Caki2 (cell line): Measurements from ENCODE around the gene SLAIN2. TPM values are rescaled to one million over a fixed set of nuclear protein-coding genes. Genes with fewer than 3 reads are reported as not detected.
"Not testable (repeated sequence)": the region's sequence is repeated elsewhere in the genome, so short reads cannot be mapped to it uniquely, and the experiment has no call there.

Source experiments
- DNase-seq: peaks from one replicate; pipeline ENCODE4 v3.0.0-alpha.2; 2015; ENCODE audit warnings: low read depth
- in situ Hi-C: cut with HindIII; loops from 2 replicates; pipeline ENCODE4 v1.10.0; 2016; ENCODE audit warnings: low sequenced_read_pairs, low pct_unique_long_range_greater_than_20kb, mixed read lengths
- total RNA-seq: library from RNA; depleted of rRNA; stranded (reverse); fragments of >200 nt; shearing (Covaris generic); gene quantifications from 2 replicates; pipeline ENCODE4 v1.2.3, GENCODE V29; 2014; ENCODE audit warnings: low replicate concordance

The SLAIN2 gene
- total RNA-seq, 1 experiment from 2014 or later, result 24.7 TPM

DNA sequence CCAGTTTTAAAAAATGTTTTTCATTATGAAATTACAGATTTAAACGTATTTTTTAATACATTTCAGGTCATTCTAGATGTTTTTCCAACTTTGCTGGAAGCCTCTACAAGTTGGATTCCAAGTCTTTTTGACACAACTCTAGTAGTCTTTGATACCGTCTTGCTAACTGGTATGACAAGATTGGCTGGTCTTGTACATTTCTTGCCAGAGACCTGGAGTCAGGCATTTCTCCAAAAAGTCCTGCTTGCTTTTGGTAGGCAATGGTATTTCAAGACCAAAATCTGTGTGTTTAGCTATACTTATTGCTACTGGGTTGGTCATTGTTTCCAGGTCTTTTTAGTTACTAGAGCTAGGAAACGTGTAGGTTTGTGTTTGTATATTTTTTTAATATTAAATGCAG, 64.6 kb downstream of the SLAIN2 start:
- in situ Hi-C loops, result no loop called here

GRCh38 chr4:48409203-48409602, 67.9 kb downstream of the SLAIN2 start:
- in situ Hi-C loops, result no loop called here

More for the DNA sequence above, 64.6 kb downstream of the SLAIN2 start:
- DNase-seq, result no peak

DNA sequence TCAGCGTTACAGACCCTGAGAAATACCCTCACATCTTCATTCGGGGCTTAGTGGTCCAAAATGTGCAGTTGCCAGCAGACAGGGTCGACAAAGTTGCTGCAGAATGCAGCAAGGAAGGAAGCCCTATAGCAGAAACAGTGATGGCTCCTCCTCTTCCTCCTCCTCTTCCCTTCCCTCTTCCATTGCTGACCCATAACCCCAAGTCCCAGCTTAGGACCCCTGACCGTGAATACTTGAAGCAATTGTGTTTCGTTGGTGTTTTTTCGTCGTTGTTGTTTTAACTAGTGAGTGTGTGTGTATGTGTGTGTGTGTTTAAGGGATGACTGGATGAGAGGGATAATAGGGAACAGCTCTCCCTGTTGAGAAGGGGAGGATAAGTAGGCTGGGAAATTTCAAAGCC, 69.5 kb downstream of the SLAIN2 start:
- in situ Hi-C loops, result no loop called here
- DNase-seq, result no peak

More at GRCh38 chr4:48409203-48409602, 67.9 kb downstream of the SLAIN2 start:
- DNase-seq, result no peak

DNA sequence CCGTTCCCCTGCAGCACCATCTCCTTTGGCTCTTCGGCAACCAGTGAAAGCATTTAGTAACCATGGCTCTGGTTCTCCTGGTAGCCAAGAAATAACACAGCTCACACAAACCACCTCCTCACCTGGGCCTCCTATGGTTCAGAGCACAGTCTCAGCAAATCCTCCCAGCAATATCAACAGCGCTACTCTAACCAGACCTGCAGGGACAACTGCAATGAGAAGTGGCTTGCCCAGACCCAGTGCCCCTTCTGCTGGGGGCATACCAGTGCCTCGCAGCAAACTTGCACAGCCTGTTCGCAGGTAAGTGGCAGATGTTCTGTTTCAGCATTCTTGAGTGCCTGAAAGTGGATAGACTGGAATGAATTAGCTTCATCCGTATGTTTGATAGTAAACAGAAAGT, 78.8 kb downstream of the SLAIN2 start:
- in situ Hi-C loops, result no loop called here
- no peak for DNase-seq

GRCh38 chr4:48421101-48421500, 79.8 kb downstream of the SLAIN2 start:
- in situ Hi-C loops, result no loop called here
- DNase-seq, result no peak

DNA sequence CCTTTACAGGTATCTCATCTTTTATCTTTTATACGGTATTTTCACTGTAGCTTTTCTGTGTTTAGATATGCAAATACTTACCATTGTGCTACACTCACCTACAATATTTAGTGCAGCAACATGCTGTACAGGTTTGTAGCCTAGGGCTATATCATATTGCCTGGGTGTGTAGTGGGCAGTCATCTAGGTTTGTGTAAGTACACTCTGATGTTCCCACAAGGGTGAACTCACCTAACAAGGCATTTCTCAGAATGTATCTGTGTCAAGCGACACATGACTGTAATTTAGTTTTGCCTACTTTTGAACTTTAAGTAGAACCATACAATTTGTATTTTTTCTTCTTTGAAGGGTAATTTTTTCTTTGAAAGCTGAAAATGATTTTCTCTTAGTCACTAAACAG, 87.6 kb downstream of the SLAIN2 start:
- DNase-seq, result no peak

DNA sequence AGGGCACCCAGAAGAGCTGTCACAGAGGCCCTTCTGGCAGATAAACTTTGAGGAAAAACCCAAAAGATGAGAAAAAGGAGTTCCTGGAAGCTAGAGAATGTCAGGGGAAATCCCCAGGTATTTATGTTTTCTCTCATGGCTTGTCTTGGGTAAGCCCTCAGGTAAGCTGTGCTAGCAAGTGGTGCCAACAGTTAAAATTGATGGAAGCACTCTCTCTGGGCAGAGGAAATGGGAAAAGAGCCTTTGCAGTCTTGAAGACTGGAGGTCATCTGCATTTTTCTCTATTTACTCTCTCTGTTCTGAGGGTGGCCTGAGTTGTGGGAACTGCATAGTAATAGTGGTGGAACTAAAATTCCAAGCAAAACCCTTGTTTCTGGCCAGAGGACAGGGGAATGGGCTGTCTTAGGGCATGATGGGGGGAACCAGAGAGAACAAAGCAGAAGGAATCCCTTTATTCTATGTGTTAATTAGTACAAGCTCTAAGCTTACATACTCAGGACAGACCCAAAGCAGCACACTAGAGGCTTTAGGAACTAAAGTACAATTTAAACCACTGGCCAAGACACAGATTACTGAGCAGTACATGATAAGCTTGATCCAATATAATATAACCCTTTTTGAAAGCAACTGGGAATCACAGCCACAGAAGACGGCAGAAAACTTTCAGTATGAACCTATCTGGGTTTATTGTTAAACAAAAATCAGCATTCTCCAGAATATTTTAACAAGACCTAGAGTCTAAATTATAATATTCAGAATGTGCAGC, 88.6 kb downstream of the SLAIN2 start:
- in situ Hi-C loops, result no loop called here
- no peak for DNase-seq

More for the DNA sequence above, 87.6 kb downstream of the SLAIN2 start:
- in situ Hi-C loops, result no loop called here

GRCh38 chr4:48431401-48431800, 90.1 kb downstream of the SLAIN2 start:
- no peak for DNase-seq
- in situ Hi-C loops, result no loop called here

- in situ Hi-C loops, result no loop called here
Measured at GRCh38 chr4:48432017-48432416, 90.7 kb downstream of the SLAIN2 start.

DNA sequence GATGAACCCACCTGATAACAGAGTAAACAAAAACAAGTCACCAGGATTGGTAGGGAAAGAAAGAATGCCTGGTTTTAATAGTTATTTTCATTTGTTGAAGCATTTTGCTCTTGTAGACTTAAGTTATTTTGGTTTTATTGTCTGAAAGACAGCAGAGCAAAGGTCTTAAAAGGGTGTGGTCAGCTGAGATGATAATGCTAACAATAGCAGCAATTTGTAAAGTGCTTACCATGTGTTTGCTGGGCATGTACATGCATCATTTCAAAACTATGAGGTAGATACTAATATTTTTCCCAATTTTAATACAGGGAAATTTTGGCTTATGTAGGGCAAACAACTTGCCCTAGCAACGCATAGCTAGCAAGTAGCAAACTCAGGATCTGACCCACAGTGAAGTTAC, 95.0 kb downstream of the SLAIN2 start:
- DNase-seq, result no peak
- in situ Hi-C loops, result no loop called here

More at GRCh38 chr4:48432017-48432416, 90.7 kb downstream of the SLAIN2 start:
- DNase-seq, result no peak

GRCh38 chr4:48439988-48440387, 98.7 kb downstream of the SLAIN2 start:
- DNase-seq, result no peak
- in situ Hi-C loops, result no loop called here

GRCh38 chr4:48440914-48441313, 99.6 kb downstream of the SLAIN2 start:
- in situ Hi-C loops, DNase-seq: not testable (repeated sequence)

DNA sequence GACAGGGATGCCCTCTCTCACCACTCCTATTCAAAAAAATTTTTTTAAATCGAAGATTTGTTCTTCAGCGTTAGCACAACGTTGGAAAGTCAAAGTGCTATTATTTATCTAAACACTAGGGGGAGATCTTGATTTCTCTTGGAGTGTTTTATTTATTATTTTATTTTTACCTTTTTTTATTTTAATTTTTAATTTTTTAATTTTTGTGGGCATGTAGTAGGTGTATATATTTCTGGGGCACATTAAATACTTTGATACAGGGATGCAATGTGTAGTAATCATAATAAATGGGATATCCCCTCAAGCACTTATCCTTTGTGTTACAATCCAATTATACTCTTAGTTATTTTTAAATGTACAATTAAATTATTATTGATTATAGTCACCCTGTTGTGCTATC, 104.4 kb downstream of the SLAIN2 start:
- in situ Hi-C loops, result no loop called here
- no peak for DNase-seq

- DNase-seq, result no peak
- in situ Hi-C loops, result no loop called here
Measured at GRCh38 chr4:48446642-48447041, 105.3 kb downstream of the SLAIN2 start.

DNA sequence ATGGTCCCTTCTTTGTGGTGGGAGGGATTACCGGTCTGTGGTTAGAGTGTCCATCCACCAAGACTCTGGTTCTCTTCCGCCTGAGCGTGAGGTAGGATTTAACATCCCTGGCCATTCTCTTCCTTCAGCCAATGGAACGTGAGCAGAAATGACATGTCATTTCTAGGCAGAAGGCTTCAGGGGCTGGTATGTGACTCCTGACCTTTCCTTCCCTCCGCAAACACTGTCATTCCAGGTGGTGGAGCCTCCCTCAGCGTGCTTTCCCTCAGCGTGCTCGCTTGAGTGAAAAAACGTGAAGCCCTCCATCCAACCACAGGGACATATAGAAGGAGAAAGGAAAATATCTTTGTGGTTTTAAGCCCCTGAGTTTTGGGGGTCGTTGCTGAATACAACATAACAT, 107.8 kb downstream of the SLAIN2 start:
- no peak for DNase-seq
- in situ Hi-C loops, result no loop called here

DNA sequence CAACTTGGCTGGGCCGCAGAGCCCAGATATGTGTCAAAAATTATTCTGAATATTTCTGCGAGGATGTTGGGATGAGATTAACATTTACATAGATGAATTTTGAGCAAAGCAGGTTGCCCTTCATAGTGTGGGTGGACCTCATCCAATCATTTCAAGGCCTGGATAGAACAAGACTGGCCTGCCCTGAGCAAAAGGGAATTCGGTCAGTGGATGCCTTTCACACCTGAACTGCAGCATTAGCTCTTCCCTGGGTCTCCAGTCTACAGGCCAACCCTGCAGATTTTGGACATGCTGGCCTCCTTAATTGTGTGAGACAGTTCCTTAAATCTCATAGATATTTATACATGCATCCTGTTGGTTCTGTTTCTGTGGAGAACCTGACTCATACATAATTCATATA, 109.4 kb downstream of the SLAIN2 start:
- in situ Hi-C loops, result no loop called here
- DNase-seq, result no peak

- DNase-seq, result not testable (repeated sequence)
Measured at GRCh38 chr4:48451656-48452055, 110.3 kb downstream of the SLAIN2 start.

GRCh38 chr4:48454591-48454990, 113.3 kb downstream of the SLAIN2 start:
- in situ Hi-C loops, result no loop called here

More at GRCh38 chr4:48451656-48452055, 110.3 kb downstream of the SLAIN2 start:
- in situ Hi-C loops, result not testable (repeated sequence)

DNA sequence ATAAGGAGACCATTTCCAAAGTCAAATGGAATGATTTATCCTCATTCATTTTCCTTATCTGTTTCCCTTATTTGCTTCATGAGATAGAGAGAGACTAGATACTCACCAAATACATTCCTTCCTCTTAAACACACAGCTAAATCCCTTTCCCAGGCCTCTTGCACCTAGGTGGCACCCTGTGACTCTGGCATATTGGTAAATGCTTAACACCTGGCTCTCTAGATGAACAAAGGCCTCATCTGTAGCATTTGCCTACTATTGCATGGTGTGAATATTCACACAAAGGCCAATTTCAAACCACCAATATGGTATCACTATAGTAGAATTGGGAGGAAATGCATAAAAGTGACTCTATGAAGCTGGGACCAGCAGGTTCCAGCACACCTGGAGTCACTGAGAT, 119.7 kb downstream of the SLAIN2 start:
- no peak for DNase-seq
- in situ Hi-C loops, result no loop called here

More at GRCh38 chr4:48454591-48454990, 113.3 kb downstream of the SLAIN2 start:
- DNase-seq, result no peak

GRCh38 chr4:48462363-48462762, 121.0 kb downstream of the SLAIN2 start:
- in situ Hi-C loops, result no loop called here
- no peak for DNase-seq
